Osteocyte (in vitro differentiated cells): Measurements from ENCODE around the gene SH2D2A. TPM values are rescaled to one million over a fixed set of nuclear protein-coding genes. Genes with fewer than 3 reads are reported as not detected.

Experiments used
- DNase-seq: peaks from one replicate; pipeline ENCODE4 v3.0.0; 2021; ENCODE audit warnings: mixed read lengths; ENCODE audit not compliant: unreplicated experiment; ENCODE audit errors: extremely low spot score
- H3K27ac Mint-ChIP-seq: one replicate; pipeline ENCODE4 v1.8.0; 2021; ENCODE audit warnings: mild to moderate bottlenecking, mixed read lengths; ENCODE audit not compliant: unreplicated experiment
- H3K27me3 Mint-ChIP-seq: one replicate; pipeline ENCODE4 v1.8.0; 2021; ENCODE audit warnings: mixed read lengths; ENCODE audit not compliant: unreplicated experiment
- H3K36me3 Mint-ChIP-seq: one replicate; pipeline ENCODE4 v1.8.0; 2021; ENCODE audit warnings: mixed read lengths; ENCODE audit not compliant: unreplicated experiment
- H3K4me1 Mint-ChIP-seq: one replicate; pipeline ENCODE4 v1.8.0; 2021; ENCODE audit warnings: mixed read lengths; ENCODE audit not compliant: unreplicated experiment
- H3K4me3 Mint-ChIP-seq: one replicate; pipeline ENCODE4 v1.8.0; 2021; ENCODE audit warnings: mild to moderate bottlenecking, moderate library complexity, mixed read lengths; ENCODE audit not compliant: unreplicated experiment
- H3K9me3 Mint-ChIP-seq: one replicate; pipeline ENCODE4 v1.8.0; 2021; ENCODE audit warnings: mixed read lengths; ENCODE audit not compliant: unreplicated experiment
- CTCF ChIP-seq: fragments of 200-600 bp; sonication (generic); IDR thresholded peaks from 2 replicates; pipeline ENCODE4 v1.5.0; 2021; ENCODE audit warnings: antibody characterized with exemption, mild to moderate bottlenecking, moderate library complexity
- total RNA-seq: library from RNA; stranded (reverse); gene quantifications from 2 replicates; pipeline ENCODE4 v1.2.1, GENCODE V29; 2021

SH2D2A gene
- total RNA-seq, 1 donor from 2014 or later: not detected

- TF ChIP-seq CTCF: no peak
- peaks cover 48% of the 10 kb centered on the region for H3K4me1 Mint-ChIP-seq
- no peak overlapping the region for H3K27ac Mint-ChIP-seq
- H3K36me3 Mint-ChIP-seq: peaks cover 11% of the 10 kb centered on the region
- no peak for DNase-seq
- no peaks in the 10 kb centered on the region for H3K27me3 Mint-ChIP-seq
- H3K9me3 Mint-ChIP-seq: no peaks in the 10 kb centered on the region
- no peak overlapping the region for H3K4me3 Mint-ChIP-seq
Observed at GRCh38 chr1:156772222-156772621, 44.4 kb downstream of the SH2D2A start.

GRCh38 chr1:156768610-156769295 is 47.9 kb downstream of the SH2D2A start:
- H3K4me1 Mint-ChIP-seq: peaks cover 48% of the 10 kb centered on the region
- no peak for DNase-seq
- peaks cover 10% of the 10 kb centered on the region for H3K36me3 Mint-ChIP-seq
- H3K9me3 Mint-ChIP-seq: no peaks in the 10 kb centered on the region
- no peak overlapping the region for H3K27ac Mint-ChIP-seq
- no peak overlapping the region for H3K4me3 Mint-ChIP-seq
- H3K27me3 Mint-ChIP-seq: no peaks in the 10 kb centered on the region
- TF ChIP-seq CTCF: no peak

- no peak for TF ChIP-seq CTCF
- no peak overlapping the region for H3K27ac Mint-ChIP-seq
- no peaks in the 10 kb centered on the region for H3K9me3 Mint-ChIP-seq
- no peaks in the 10 kb centered on the region for H3K27me3 Mint-ChIP-seq
- H3K36me3 Mint-ChIP-seq: peaks cover 6% of the 10 kb centered on the region
- H3K4me1 Mint-ChIP-seq: peaks cover 47% of the 10 kb centered on the region
- no peak for DNase-seq
- H3K4me3 Mint-ChIP-seq: no peak overlapping the region
Observed at GRCh38 chr1:156767879-156768604, 48.6 kb downstream of the SH2D2A start.

GRCh38 chr1:156767101-156767878 is 49.4 kb downstream of the SH2D2A start, which contains the start of gene PRCC:
PRCC (plus strand) TSS chr1:156767535; CDS start chr1:156767772, 237 bp downstream.
- TF ChIP-seq CTCF: no peak
- peaks cover 3% of the 10 kb centered on the region for H3K36me3 Mint-ChIP-seq
- peak; percentile 99 for DNase-seq
- H3K4me3 Mint-ChIP-seq: no peak within 1 kb of the TSS
- H3K27me3 Mint-ChIP-seq: no peaks in the 10 kb centered on the region
- H3K27ac Mint-ChIP-seq: no peak within 1 kb of the TSS
- no peaks in the 10 kb centered on the region for H3K9me3 Mint-ChIP-seq
- peaks cover 40% of the 10 kb centered on the region for H3K4me1 Mint-ChIP-seq
